ENCODE measurements around the gene DTWD2.

GRCh38 chr5:118818604-118819003 lies 169.7 kb downstream of the DTWD2 start:
- TF ChIP-seq CTCF (IDR thresholded peaks at IDR 0.05; ENCODE audit: low read depth, low read length, poor library complexity, severe bottlenecking), result no peak
- TF ChIP-seq EZH2phosphoT487 (IDR thresholded peaks at IDR 0.05; ENCODE audit: borderline replicate concordance, low read length), result no peak

Data from DOHH2 (cell line).